GM18502 (cell line): Measurements from ENCODE around the gene NXPH1.
A peak's percentile ranks its signal among the peaks of the same experiment; 100 is the strongest.

Experiments
- ATAC-seq: cut with Tn5 transposase; IDR thresholded peaks from one replicate; pipeline ENCODE4 v1.9.1; 2021; ENCODE audit warnings: mild to moderate bottlenecking; ENCODE audit not compliant: unreplicated experiment, poor library complexity

The NXPH1 gene

GRCh38 chr7:8491544-8492489, 58.4 kb downstream of the NXPH1 start:
- no peak for ATAC-seq

GRCh38 chr7:8499128-8499527, 65.7 kb downstream of the NXPH1 start:
- no peak for ATAC-seq

- no peak for ATAC-seq
Observed at GRCh38 chr7:8500286-8500685, 66.9 kb downstream of the NXPH1 start.

GRCh38 chr7:8507566-8507965, 74.2 kb downstream of the NXPH1 start:
- no peak for ATAC-seq

- ATAC-seq, result no peak
Observed at GRCh38 chr7:8509621-8510020, 76.2 kb downstream of the NXPH1 start.

GRCh38 chr7:8511855-8512254, 78.4 kb downstream of the NXPH1 start:
- no peak for ATAC-seq

GRCh38 chr7:8514781-8515519, 81.5 kb downstream of the NXPH1 start:
- ATAC-seq, result no peak

GRCh38 chr7:8515640-8516185, 82.3 kb downstream of the NXPH1 start:
- ATAC-seq, result no peak

- no peak for ATAC-seq
Observed at GRCh38 chr7:8516976-8517375, 83.6 kb downstream of the NXPH1 start.

- ATAC-seq, result no peak
Observed at GRCh38 chr7:8528311-8528710, 94.9 kb downstream of the NXPH1 start.

GRCh38 chr7:8531991-8532515, 98.6 kb downstream of the NXPH1 start:
- no peak for ATAC-seq

- ATAC-seq, result peak; percentile 93
Observed at GRCh38 chr7:8536431-8536830, 103.0 kb downstream of the NXPH1 start.

GRCh38 chr7:8549046-8549445, 115.6 kb downstream of the NXPH1 start:
- ATAC-seq, result no peak

GRCh38 chr7:8560501-8560900, 127.1 kb downstream of the NXPH1 start:
- no peak for ATAC-seq

- ATAC-seq, result no peak
Observed at GRCh38 chr7:8561449-8561848, 128.0 kb downstream of the NXPH1 start.

GRCh38 chr7:8564281-8564680, 130.9 kb downstream of the NXPH1 start:
- no peak for ATAC-seq

GRCh38 chr7:8566016-8566415, 132.6 kb downstream of the NXPH1 start:
- ATAC-seq, result no peak

- ATAC-seq, result no peak
Observed at GRCh38 chr7:8567626-8568025, 134.2 kb downstream of the NXPH1 start.

GRCh38 chr7:8579661-8580194, 146.3 kb downstream of the NXPH1 start:
- ATAC-seq, result no peak

GRCh38 chr7:8581842-8582241, 148.4 kb downstream of the NXPH1 start:
- no peak for ATAC-seq

GRCh38 chr7:8582728-8583127, 149.3 kb downstream of the NXPH1 start:
- ATAC-seq, result no peak
